IgD-negative memory B cell (primary cell): Measurements from ENCODE around the gene GRIN2C. TPM values are rescaled to one million over a fixed set of nuclear protein-coding genes. Genes with fewer than 3 reads are reported as not detected.
"Not testable (repeated sequence)": the region's sequence is repeated elsewhere in the genome, so short reads cannot be mapped to it uniquely, and the experiment has no call there.

ENCODE experiments used
- H3K27ac Mint-ChIP-seq, 3 donors: one replicate each; pipeline ENCODE4 v1.8.0; 2020 to 2022; ENCODE audit warnings: mild to moderate bottlenecking in 3 of 3, mixed read lengths in 3 of 3, moderate library complexity in 1 of 3
- H3K27me3 Mint-ChIP-seq: one replicate; pipeline ENCODE4 v1.8.0; 2021; ENCODE audit warnings: mixed read lengths
- H3K36me3 Mint-ChIP-seq: one replicate; pipeline ENCODE4 v1.8.0; 2020; ENCODE audit warnings: mild to moderate bottlenecking, mixed read lengths
- H3K4me1 Mint-ChIP-seq, 3 donors: one replicate each; pipeline ENCODE4 v1.8.0; 2020 to 2022; ENCODE audit warnings: mixed read lengths in 3 of 3, mild to moderate bottlenecking in 1 of 3
- H3K4me3 Mint-ChIP-seq, 4 donors: one replicate each; pipeline ENCODE4 v1.8.0; 2020 to 2022; ENCODE audit warnings: mild to moderate bottlenecking in 4 of 4, mixed read lengths in 4 of 4, moderate library complexity in 3 of 4
- H3K9me3 Mint-ChIP-seq, 3 donors: one replicate each; pipeline ENCODE4 v1.8.0; 2020 to 2021; ENCODE audit warnings: mixed read lengths in 3 of 3, mild to moderate bottlenecking in 1 of 3
- polyA plus RNA-seq: library from polyadenylated mRNA; unstranded; fragments of 300-500 nt; fragmentation: Illumina TruSeq; gene quantifications from one replicate; pipeline ENCODE4 v1.2.3, GENCODE V29; 2021

Gene GRIN2C
- not detected for polyA plus RNA-seq

GRCh38 chr17:74859459-74860228 is at the start of gene GRIN2C:
Gene GRIN2C, minus strand, starts transcription at chr17:74859885. Its CDS starts 4,793 bp downstream, at chr17:74855092.
- H3K36me3 Mint-ChIP-seq: no peaks in the 10 kb centered on the region
- peak within 1 kb of the TSS in 3 of 4 donors; percentile 52 to 84 (median 78) for H3K4me3 Mint-ChIP-seq
- no peaks in the 10 kb centered on the region for H3K9me3 Mint-ChIP-seq
- peak within 1 kb of the TSS in 2 of 3 donors; percentile 10 to 76 for H3K27ac Mint-ChIP-seq
- H3K4me1 Mint-ChIP-seq: peaks cover 0 to 1% (median under 1%) of the 10 kb centered on the region in 3 donors
- peaks cover 49% of the 10 kb centered on the region for H3K27me3 Mint-ChIP-seq

GRCh38 chr17:74909097-74909496 is 49.4 kb upstream of the GRIN2C start:
- not testable (repeated sequence) for H3K27ac Mint-ChIP-seq, H3K27me3 Mint-ChIP-seq, H3K4me1 Mint-ChIP-seq, H3K4me3 Mint-ChIP-seq, H3K36me3 Mint-ChIP-seq, H3K9me3 Mint-ChIP-seq

GRCh38 chr17:74907012-74907411 is 47.3 kb upstream of the GRIN2C start:
- Mint-ChIP-seq H3K27ac (no peak overlapping the region), H3K9me3 (peaks cover 0 to 2% (median 0%) of the 10 kb centered on the region in 3 donors), H3K4me3 (no peak overlapping the region), H3K4me1 (no peaks in the 10 kb centered on the region), H3K27me3 (peaks cover 10% of the 10 kb centered on the region), H3K36me3 (no peaks in the 10 kb centered on the region)

GRCh38 chr17:74906214-74906793 is 46.6 kb upstream of the GRIN2C start:
- H3K4me3 Mint-ChIP-seq, H3K9me3 Mint-ChIP-seq, H3K27ac Mint-ChIP-seq, H3K36me3 Mint-ChIP-seq, H3K4me1 Mint-ChIP-seq: not testable (repeated sequence)
- peaks cover 14% of the 10 kb centered on the region for H3K27me3 Mint-ChIP-seq

- peaks cover 14% of the 10 kb centered on the region for H3K27me3 Mint-ChIP-seq
- H3K36me3 Mint-ChIP-seq: no peaks in the 10 kb centered on the region
- H3K27ac Mint-ChIP-seq: peak overlapping the region in 1 of 3 donors; percentile 65
- peaks cover 0 to 2% (median 0%) of the 10 kb centered on the region in 3 donors for H3K9me3 Mint-ChIP-seq
- H3K4me1 Mint-ChIP-seq: no peaks in the 10 kb centered on the region
- H3K4me3 Mint-ChIP-seq: no peak overlapping the region
Measured at GRCh38 chr17:74904687-74905409, 45.2 kb upstream of the GRIN2C start.

GRCh38 chr17:74903671-74904070 is 44.0 kb upstream of the GRIN2C start:
- Mint-ChIP-seq H3K9me3 (peaks cover 0 to 2% (median 2%) of the 10 kb centered on the region in 3 donors), H3K4me3 (no peak overlapping the region), H3K27ac (peak overlapping the region in 1 of 3 donors; percentile 73), H3K27me3 (peaks cover 14% of the 10 kb centered on the region), H3K4me1 (no peaks in the 10 kb centered on the region), H3K36me3 (no peaks in the 10 kb centered on the region)

- Mint-ChIP-seq H3K27me3 (peaks cover 14% of the 10 kb centered on the region), H3K4me3 (no peak overlapping the region), H3K36me3 (no peaks in the 10 kb centered on the region), H3K27ac (no peak overlapping the region), H3K4me1 (no peaks in the 10 kb centered on the region), H3K9me3 (peaks cover 0 to 2% (median 2%) of the 10 kb centered on the region in 3 donors)
Measured at GRCh38 chr17:74903034-74903433, 43.3 kb upstream of the GRIN2C start.

GRCh38 chr17:74901353-74902135 is 41.9 kb upstream of the GRIN2C start:
- no peaks in the 10 kb centered on the region for H3K4me1 Mint-ChIP-seq

GRCh38 chr17:74900208-74900607 is 40.5 kb upstream of the GRIN2C start:
- no peaks in the 10 kb centered on the region for H3K4me1 Mint-ChIP-seq
- H3K9me3 Mint-ChIP-seq: peaks cover 0 to 2% (median 2%) of the 10 kb centered on the region in 3 donors
- H3K36me3 Mint-ChIP-seq: no peaks in the 10 kb centered on the region
- no peak overlapping the region for H3K4me3 Mint-ChIP-seq
- H3K27me3 Mint-ChIP-seq: peaks cover 20% of the 10 kb centered on the region
- peak overlapping the region in 1 of 3 donors; percentile 35 for H3K27ac Mint-ChIP-seq

More at GRCh38 chr17:74901353-74902135, 41.9 kb upstream of the GRIN2C start:
- Mint-ChIP-seq H3K27ac (no peak overlapping the region), H3K4me3 (no peak overlapping the region), H3K36me3 (no peaks in the 10 kb centered on the region), H3K27me3 (peaks cover 15% of the 10 kb centered on the region), H3K9me3 (peaks cover 0 to 2% (median 2%) of the 10 kb centered on the region in 3 donors)

- Mint-ChIP-seq H3K36me3 (no peaks in the 10 kb centered on the region), H3K4me1 (peaks cover 0 to 2% (median 0%) of the 10 kb centered on the region in 3 donors), H3K4me3 (no peak overlapping the region), H3K27me3 (peaks cover 26% of the 10 kb centered on the region), H3K27ac (no peak overlapping the region), H3K9me3 (peaks cover 0 to 2% (median 2%) of the 10 kb centered on the region in 3 donors)
Measured at GRCh38 chr17:74898376-74898946, 38.8 kb upstream of the GRIN2C start.

GRCh38 chr17:74893936-74894671 is 34.4 kb upstream of the GRIN2C start:
- no peak overlapping the region for H3K27ac Mint-ChIP-seq
- H3K4me3 Mint-ChIP-seq: peak overlapping the region in 1 of 4 donors; percentile 54
- peaks cover 37% of the 10 kb centered on the region for H3K27me3 Mint-ChIP-seq
- peaks cover 0 to 2% (median 0%) of the 10 kb centered on the region in 3 donors for H3K9me3 Mint-ChIP-seq
- no peaks in the 10 kb centered on the region for H3K36me3 Mint-ChIP-seq
- peaks cover 0 to 2% (median 0%) of the 10 kb centered on the region in 3 donors for H3K4me1 Mint-ChIP-seq

GRCh38 chr17:74892974-74893911 is 33.6 kb upstream of the GRIN2C start, which contains the start of gene FADS6:
Gene FADS6, minus strand, starts transcription at chr17:74893633. Its CDS starts 38 bp downstream, at chr17:74893595.
- peaks cover 0 to 2% (median 0%) of the 10 kb centered on the region in 3 donors for H3K4me1 Mint-ChIP-seq
- peaks cover 0 to 2% (median 0%) of the 10 kb centered on the region in 3 donors for H3K9me3 Mint-ChIP-seq
- H3K4me3 Mint-ChIP-seq: peak within 1 kb of the TSS in 2 of 4 donors; percentile 8 to 54
- H3K36me3 Mint-ChIP-seq: no peaks in the 10 kb centered on the region
- peaks cover 37% of the 10 kb centered on the region for H3K27me3 Mint-ChIP-seq
- no peak within 1 kb of the TSS for H3K27ac Mint-ChIP-seq
